ENCODE results near the gene STX11. TPM values are rescaled to one million over a fixed set of nuclear protein-coding genes. Genes with fewer than 3 reads are reported as not detected.

Gene STX11
- total RNA-seq, 4 donors from 2014 or later = 0.62 to 11.0 (median 6.4) TPM

GRCh38 chr6:144110210-144110609 lies 40.1 kb upstream of the STX11 start:
- Histone ChIP-seq H3K27ac (no peak overlapping the region), H3K4me1 (no peaks in the 10 kb centered on the region), H3K9me3 (no peaks in the 10 kb centered on the region), H3K4me3 (no peak overlapping the region), H3K36me3 (no peaks in the 10 kb centered on the region), H3K27me3 (no peaks in the 10 kb centered on the region)
- 83 to 86% methylated on average over 2 to 5 of the region's 5 CpGs for WGBS, 2 donors (ENCODE audit: low coverage in 1 of 2)
- TF ChIP-seq EP300 (IDR thresholded peaks at IDR 0.05) = no peak
- no peak for TF ChIP-seq POLR2A (IDR thresholded peaks at IDR 0.05)
- TF ChIP-seq POLR2AphosphoS5 (IDR thresholded peaks at IDR 0.05) = no peak
- TF ChIP-seq CTCF (IDR thresholded peaks at IDR 0.05) = no peak
- no peak for ATAC-seq

- no peak overlapping the region for H3K4me3 ChIP-seq
- 84 to 88% methylated on average over 6 of the region's 6 CpGs for WGBS, 2 donors (ENCODE audit: low coverage in 1 of 2)
Observed at GRCh38 chr6:144113366-144113765, 37.0 kb upstream of the STX11 start.

GRCh38 chr6:144115219-144115618 lies 35.1 kb upstream of the STX11 start:
- no peak for TF ChIP-seq POLR2AphosphoS5 (IDR thresholded peaks at IDR 0.05)
- 89 to 93% methylated on average over 3 of the region's 3 CpGs for WGBS, 2 donors (ENCODE audit: low coverage in 1 of 2)
- no peaks in the 10 kb centered on the region for H3K36me3 ChIP-seq
- no peaks in the 10 kb centered on the region for H3K9me3 ChIP-seq
- H3K27ac ChIP-seq = no peak overlapping the region
- H3K27me3 ChIP-seq = no peaks in the 10 kb centered on the region
- no peak for ATAC-seq
- no peaks in the 10 kb centered on the region for H3K4me1 ChIP-seq
- H3K4me3 ChIP-seq = no peak overlapping the region

More at GRCh38 chr6:144113366-144113765, 37.0 kb upstream of the STX11 start:
- no peak for ATAC-seq
- H3K4me1 ChIP-seq = no peaks in the 10 kb centered on the region
- TF ChIP-seq EP300 (IDR thresholded peaks at IDR 0.05) (no peak), POLR2AphosphoS5 (IDR thresholded peaks at IDR 0.05) (no peak), CTCF (IDR thresholded peaks at IDR 0.05) (no peak), POLR2A (IDR thresholded peaks at IDR 0.05) (no peak)
- H3K27me3 ChIP-seq = no peaks in the 10 kb centered on the region
- H3K27ac ChIP-seq = no peak overlapping the region
- H3K9me3 ChIP-seq = no peaks in the 10 kb centered on the region
- H3K36me3 ChIP-seq = no peaks in the 10 kb centered on the region

- no peaks in the 10 kb centered on the region for H3K9me3 ChIP-seq
- no peaks in the 10 kb centered on the region for H3K27me3 ChIP-seq
- 83% methylated on average over 3 of the region's 5 CpGs; no CpG with 5 or more reads in 1 of the 2 donors for WGBS, 2 donors (ENCODE audit: low coverage in 1 of 2)
- no peaks in the 10 kb centered on the region for H3K36me3 ChIP-seq
- TF ChIP-seq EP300 (IDR thresholded peaks at IDR 0.05) = no peak
- no peak for TF ChIP-seq POLR2A (IDR thresholded peaks at IDR 0.05)
- TF ChIP-seq CTCF (IDR thresholded peaks at IDR 0.05) = no peak
- no peak for TF ChIP-seq POLR2AphosphoS5 (IDR thresholded peaks at IDR 0.05)
- H3K27ac ChIP-seq = no peak overlapping the region
- H3K4me1 ChIP-seq = no peaks in the 10 kb centered on the region
- no peak overlapping the region for H3K4me3 ChIP-seq
- ATAC-seq = no peak
Observed at GRCh38 chr6:144119376-144119775, 30.9 kb upstream of the STX11 start.

GRCh38 chr6:144122861-144123260 lies 27.5 kb upstream of the STX11 start:
- ATAC-seq = no peak
- no peak for TF ChIP-seq POLR2A (IDR thresholded peaks at IDR 0.05)

GRCh38 chr6:144123421-144123820 lies 26.9 kb upstream of the STX11 start:
- H3K4me1 ChIP-seq = no peaks in the 10 kb centered on the region
- H3K27ac ChIP-seq = no peak overlapping the region
- TF ChIP-seq CTCF (IDR thresholded peaks at IDR 0.05) (no peak), POLR2A (IDR thresholded peaks at IDR 0.05) (no peak)
- no peak overlapping the region for H3K4me3 ChIP-seq
- no peaks in the 10 kb centered on the region for H3K9me3 ChIP-seq
- H3K27me3 ChIP-seq = peaks cover 4% of the 10 kb centered on the region
- no peaks in the 10 kb centered on the region for H3K36me3 ChIP-seq
- 55 to 61% methylated on average over 2 of the region's 2 CpGs for WGBS, 2 donors (ENCODE audit: low coverage in 1 of 2)
- no peak for ATAC-seq

More at GRCh38 chr6:144122861-144123260, 27.5 kb upstream of the STX11 start:
- Histone ChIP-seq H3K36me3 (no peaks in the 10 kb centered on the region), H3K4me1 (no peaks in the 10 kb centered on the region), H3K9me3 (no peaks in the 10 kb centered on the region), H3K27ac (no peak overlapping the region), H3K4me3 (no peak overlapping the region), H3K27me3 (no peaks in the 10 kb centered on the region)

Data from gastroesophageal sphincter (tissue), 4 donors.